GM12878 (cell line): Measurements from ENCODE around the gene ZNF445. TPM values are rescaled to one million over a fixed set of nuclear protein-coding genes. Genes with fewer than 3 reads are reported as not detected.

Source experiments
- ATAC-seq: fragments of 200-7000 bp; cut with Tn5 transposase; 3 replicates; pipeline ENCODE4 v1.9.1; 2020; ENCODE audit warnings: mild to moderate bottlenecking, moderate library complexity
- BruUV-seq: library from RNA; stranded (reverse); fragments of 400-500 nt; replicated peaks from 2 replicates; lab custom pipeline; 2021; lab: Mats Ljungman, UMichigan
- CTCF ChIA-PET: fragments of 300-600 bp; sonication (Branson Sonifier 250); formaldehyde crosslinking; extraction: SDS; loops from one replicate; lab custom pipeline; 2021; ENCODE audit warnings: inconsistent platforms; lab: Yijun Ruan, JAX
- POLR2A ChIA-PET: fragments of 350-600 bp; formaldehyde crosslinking; extraction: SDS; loops from one replicate; lab custom pipeline; 2021; ENCODE audit warnings: inconsistent platforms; lab: Charles Lee
- RAD21 ChIA-PET: fragments of 300-600 bp; sonication (Branson Sonifier 250); formaldehyde crosslinking; loops from one replicate; lab custom pipeline; 2023; ENCODE audit warnings: antibody characterized with exemption; ENCODE audit not compliant: unreplicated experiment; lab: Charles Lee
- SMC1A ChIA-PET: fragments of 300-600 bp; sonication (Branson Sonifier 250); formaldehyde crosslinking; loops from one replicate; lab custom pipeline; 2023; ENCODE audit not compliant: unreplicated experiment, uncharacterized antibody; lab: Charles Lee
- DNase-seq: peaks from one replicate; pipeline ENCODE4 v3.0.0-alpha.2; 2011; ENCODE audit warnings: low read depth, low spot score
- FAIRE-seq: peaks from 3 replicates; lab custom pipeline; 2011; peaks lifted over from hg19 to GRCh38; lab: Jason Lieb, UNC
- H2AFZ ChIP-seq: 2 replicates; pipeline ENCODE4 v1.6.0; 2011; ENCODE audit warnings: low read depth, low read length, control low read depth; ENCODE audit not compliant: control insufficient read depth
- H3K27ac ChIP-seq: 2 replicates; pipeline ENCODE4 v1.5.1; 2011; ENCODE audit warnings: control low read depth; ENCODE audit not compliant: control insufficient read depth, insufficient read depth
- H3K27me3 ChIP-seq, 2 experiments: replicated peaks in 1 of 2; 2 replicates each; pipeline versions ENCODE4 v1.6.0 to v1.6.1; 2011; ENCODE audit warnings: low read length in 1 of 2; ENCODE audit not compliant: control insufficient read depth in 2 of 2, insufficient read depth in 2 of 2
- H3K36me3 ChIP-seq, 2 experiments: 2 replicates each; pipeline ENCODE4 v1.5.1; 2011; ENCODE audit warnings: low read length in 1 of 2; ENCODE audit not compliant: control insufficient read depth in 2 of 2, insufficient read depth in 2 of 2
- H3K4me1 ChIP-seq: 2 replicates; pipeline ENCODE4 v1.6.1; 2011; ENCODE audit warnings: mild to moderate bottlenecking, low read length, moderate library complexity, mixed read lengths; ENCODE audit not compliant: control insufficient read depth, insufficient read depth
- H3K4me2 ChIP-seq: 2 replicates; pipeline ENCODE4 v1.6.0; 2011; ENCODE audit warnings: control low read depth; ENCODE audit not compliant: control insufficient read depth, insufficient read depth
- H3K4me3 ChIP-seq: fragments of 200-600 bp; sonication (generic); 2 replicates; pipeline ENCODE4 v1.5.1; 2016
- H3K79me2 ChIP-seq: 2 replicates; pipeline ENCODE4 v1.6.0; 2011; ENCODE audit warnings: low read length; ENCODE audit not compliant: control insufficient read depth, insufficient read depth
- H3K9ac ChIP-seq: 2 replicates; pipeline ENCODE4 v1.8.0; 2011; ENCODE audit warnings: low read length, control low read depth, mixed read lengths; ENCODE audit not compliant: control insufficient read depth, insufficient read depth
- H3K9me3 ChIP-seq: replicated peaks from 3 replicates; pipeline ENCODE4 v1.5.1; 2011; ENCODE audit warnings: mild to moderate bottlenecking, low read length; ENCODE audit not compliant: control insufficient read depth, insufficient read depth
- H4K20me1 ChIP-seq: 2 replicates; pipeline ENCODE4 v1.6.0; 2011; ENCODE audit not compliant: control insufficient read depth, insufficient read depth
- CEBPB ChIP-seq, 2 experiments: fragments of 150-350 bp in 1 of 2; IDR thresholded peaks; 2 replicates each; pipeline ENCODE4 v1.6.1; 2012 to 2014; ENCODE audit warnings: low read depth in 2 of 2, low read length in 2 of 2, borderline replicate concordance in 1 of 2, inconsistent platforms in 1 of 2
- CHD1 ChIP-seq: IDR thresholded peaks from 2 replicates; pipeline ENCODE4 v1.6.1; 2012; ENCODE audit warnings: low read depth, low read length, improper control_type of control experiment
- EGR1 ChIP-seq, 2 experiments: IDR thresholded peaks; 1 replicate in 1 of 2; 2 replicates in 1 of 2; pipeline ENCODE4 v1.6.1; 2011 to 2012; ENCODE audit warnings: low read depth in 2 of 2, low read length in 2 of 2, borderline replicate concordance in 1 of 2, mild to moderate bottlenecking in 1 of 2, moderate library complexity in 1 of 2
- FOXK2 ChIP-seq: fragments of 450-650 bp; IDR thresholded peaks from 2 replicates; pipeline ENCODE4 v1.6.1; 2017; ENCODE audit warnings: mild to moderate bottlenecking, moderate library complexity
- IRF4 ChIP-seq: IDR thresholded peaks from 2 replicates; pipeline ENCODE4 v1.6.1; 2011; ENCODE audit warnings: low read depth, low read length
- LARP7 ChIP-seq: fragments of 450-650 bp; IDR thresholded peaks from 2 replicates; pipeline ENCODE4 v1.6.1; 2017; ENCODE audit warnings: mild to moderate bottlenecking
- MTA3 ChIP-seq: IDR thresholded peaks from 2 replicates; pipeline ENCODE4 v1.6.1; 2012; ENCODE audit warnings: low read length, inconsistent platforms, borderline replicate concordance
- MYB ChIP-seq: fragments of 150-350 bp; IDR thresholded peaks from 2 replicates; pipeline ENCODE4 v1.6.1; 2014; ENCODE audit warnings: mild to moderate bottlenecking, low read depth, low read length, borderline replicate concordance
- PML ChIP-seq: IDR thresholded peaks from 2 replicates; pipeline ENCODE4 v1.6.1; 2012; ENCODE audit warnings: low read length, inconsistent platforms
- SMAD5 ChIP-seq: IDR thresholded peaks from 2 replicates; pipeline ENCODE4 v1.6.1; 2016; ENCODE audit warnings: antibody characterized with exemption, low read depth
- STAT1 ChIP-seq: fragments of 450-650 bp; conservative IDR thresholded peaks from 2 replicates; pipeline ENCODE4 v1.6.1; 2014; ENCODE audit warnings: antibody characterized with exemption, mild to moderate bottlenecking
- WGBS: methylation state at CpG from one replicate; pipeline ENCODE4 v1.1.6; 2016; ENCODE audit warnings: low lambda C conversion rate; ENCODE audit not compliant: insufficient replicate concordance, insufficient coverage; ENCODE audit errors: missing lambda C conversion rate; 5-methylcytosine and 5-hydroxymethylcytosine counted together
- in situ Hi-C: fragments of 300-500 bp; cut with MboI; formaldehyde crosslinking; loops from 9 replicates; pipeline ENCODE4 v1.14.3; 2018; ENCODE audit warnings: mixed read lengths
- intact Hi-C: fragments of 100-400 bp; cut with micrococcal nuclease; formaldehyde crosslinking; loops from one replicate; pipeline ENCODE4 v1.14.2; 2022; ENCODE audit not compliant: unreplicated experiment
- polyA plus RNA-seq, 11 experiments: library from polyadenylated mRNA; depleted of rRNA in 4 of 11; unstranded in 6 of 11; stranded (reverse) in 5 of 11; fragments of >200 nt; fragmentation: Nextera tagmentation in 4 of 11; fragmentation: Illumina TruSeq in 1 of 11; extraction: Ambion mirVana in 4 of 11; extraction: Trizol in 1 of 11; gene quantifications; 1 replicate in 1 of 11; 2 replicates in 10 of 11; pipeline versions ENCODE4 v1.2.1 to v1.2.3, GENCODE V29; 2011 to 2016; ENCODE audit warnings: inconsistent platforms in 2 of 11, missing spikeins in 2 of 11, low read depth in 1 of 11
- total RNA-seq, 4 experiments: library from RNA; depleted of rRNA in 3 of 4; stranded (reverse); fragments of >200 nt in 3 of 4; fragmentation: Illumina TruSeq in 1 of 4; extraction: Trizol in 1 of 4; gene quantifications; 2 replicates each; pipeline versions ENCODE4 v1.2.1 to v1.2.3, GENCODE V29; 2013 to 2021
- TF ChIP-seq, protein P1 (sequence below): fragments of 450-650 bp; IDR thresholded peaks from 2 replicates; pipeline ENCODE4 v1.6.1; 2017; ENCODE audit warnings: borderline replicate concordance
- TF ChIP-seq, protein P2 (sequence below): fragments of 450-650 bp; conservative IDR thresholded peaks from 2 replicates; pipeline ENCODE4 v1.6.1; 2017; ENCODE audit warnings: mild to moderate bottlenecking, moderate library complexity

Gene ZNF445
- total and polyA plus RNA-seq, 10 of the 15 experiments (the other 5 are each of a cell fraction or from before 2014, with no cell fraction given): 0.80 to 14.4 (median 5.6) TPM

DNA sequence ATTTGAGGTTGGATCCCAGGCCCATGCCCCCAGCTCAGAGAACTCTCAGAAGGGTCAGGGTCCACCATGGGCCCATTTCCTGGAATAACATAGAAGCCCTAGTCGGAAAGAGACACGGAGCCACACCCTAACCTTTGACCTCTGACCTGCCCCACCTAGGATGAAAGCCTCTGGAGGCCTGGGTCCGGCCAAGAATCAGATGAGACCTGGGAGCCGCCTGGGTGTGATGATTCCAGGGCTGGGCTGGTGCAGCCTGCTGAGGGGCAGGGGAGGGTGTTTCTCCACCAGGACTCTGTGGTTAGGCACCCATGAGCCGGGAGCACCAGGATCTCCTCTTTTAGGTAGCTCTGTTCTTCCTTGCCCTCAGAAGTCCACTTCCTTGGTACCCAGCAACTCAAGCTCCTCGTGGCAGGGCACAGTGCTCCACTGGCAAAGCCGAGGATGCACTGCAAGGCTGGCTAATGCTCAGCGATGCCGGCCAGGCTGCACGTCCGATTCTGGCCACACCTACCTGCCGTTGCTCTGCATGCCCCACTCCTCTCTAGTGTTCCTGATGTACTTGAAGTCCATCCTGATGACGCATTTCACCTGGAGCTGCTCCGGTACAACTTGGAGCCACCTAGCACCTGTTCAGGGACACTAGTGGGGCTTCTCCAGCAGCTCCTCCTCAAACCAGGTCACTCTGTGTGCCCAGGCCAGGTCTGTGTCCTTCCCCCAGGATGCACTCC is 57.4 kb downstream of the ZNF445 start:
- no peak for TF ChIP-seq STAT1
- TF ChIP-seq SMAD5: no peak
- no peak for TF ChIP-seq IRF4
- TF ChIP-seq EGR1 (IDR thresholded peaks at IDR 0.05; ENCODE audit: borderline replicate concordance in 1 of 2, low read depth in 2 of 2, low read length in 2 of 2): no peak
- no peak for TF ChIP-seq MYB
- TF ChIP-seq CEBPB (IDR thresholded peaks at IDR 0.05; ENCODE audit: borderline replicate concordance in 1 of 2, low read depth in 2 of 2, low read length in 2 of 2): no peak
- TF ChIP-seq PML: no peak
- TF ChIP-seq CHD1: no peak
- TF ChIP-seq FOXK2: no peak
- no peak for TF ChIP-seq MTA3
- TF ChIP-seq, protein P1, sequence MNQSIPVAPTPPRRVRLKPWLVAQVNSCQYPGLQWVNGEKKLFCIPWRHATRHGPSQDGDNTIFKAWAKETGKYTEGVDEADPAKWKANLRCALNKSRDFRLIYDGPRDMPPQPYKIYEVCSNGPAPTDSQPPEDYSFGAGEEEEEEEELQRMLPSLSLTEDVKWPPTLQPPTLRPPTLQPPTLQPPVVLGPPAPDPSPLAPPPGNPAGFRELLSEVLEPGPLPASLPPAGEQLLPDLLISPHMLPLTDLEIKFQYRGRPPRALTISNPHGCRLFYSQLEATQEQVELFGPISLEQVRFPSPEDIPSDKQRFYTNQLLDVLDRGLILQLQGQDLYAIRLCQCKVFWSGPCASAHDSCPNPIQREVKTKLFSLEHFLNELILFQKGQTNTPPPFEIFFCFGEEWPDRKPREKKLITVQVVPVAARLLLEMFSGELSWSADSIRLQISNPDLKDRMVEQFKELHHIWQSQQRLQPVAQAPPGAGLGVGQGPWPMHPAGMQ: no peak
- TF ChIP-seq, protein P2, sequence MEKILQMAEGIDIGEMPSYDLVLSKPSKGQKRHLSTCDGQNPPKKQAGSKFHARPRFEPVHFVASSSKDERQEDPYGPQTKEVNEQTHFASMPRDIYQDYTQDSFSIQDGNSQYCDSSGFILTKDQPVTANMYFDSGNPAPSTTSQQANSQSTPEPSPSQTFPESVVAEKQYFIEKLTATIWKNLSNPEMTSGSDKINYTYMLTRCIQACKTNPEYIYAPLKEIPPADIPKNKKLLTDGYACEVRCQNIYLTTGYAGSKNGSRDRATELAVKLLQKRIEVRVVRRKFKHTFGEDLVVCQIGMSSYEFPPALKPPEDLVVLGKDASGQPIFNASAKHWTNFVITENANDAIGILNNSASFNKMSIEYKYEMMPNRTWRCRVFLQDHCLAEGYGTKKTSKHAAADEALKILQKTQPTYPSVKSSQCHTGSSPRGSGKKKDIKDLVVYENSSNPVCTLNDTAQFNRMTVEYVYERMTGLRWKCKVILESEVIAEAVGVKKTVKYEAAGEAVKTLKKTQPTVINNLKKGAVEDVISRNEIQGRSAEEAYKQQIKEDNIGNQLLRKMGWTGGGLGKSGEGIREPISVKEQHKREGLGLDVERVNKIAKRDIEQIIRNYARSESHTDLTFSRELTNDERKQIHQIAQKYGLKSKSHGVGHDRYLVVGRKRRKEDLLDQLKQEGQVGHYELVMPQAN: no peak
- no peak for TF ChIP-seq LARP7
- RAD21 ChIA-PET: no interaction called here
- BruUV-seq: no TSS peak
- CTCF ChIA-PET: no interaction called here
- Histone ChIP-seq H3K4me3 (no peak overlapping the region), H3K79me2 (no peaks in the 10 kb centered on the region), H4K20me1 (no peaks in the 10 kb centered on the region), H3K27me3 (no peaks in the 10 kb centered on the region), H3K36me3 (no peaks in the 10 kb centered on the region), H3K4me2 (no peak overlapping the region), H3K4me1 (no peaks in the 10 kb centered on the region), H3K27ac (no peak overlapping the region), H2AFZ (no peak overlapping the region), H3K9me3 (no peaks in the 10 kb centered on the region), H3K9ac (no peak overlapping the region)
- DNase-seq (no peak), ATAC-seq (no peak), FAIRE-seq (no peak)
- intact Hi-C loops (no loop called here), in situ Hi-C loops (no loop called here)
- WGBS: 73% methylated on average over 14 of the region's 14 CpGs
- SMC1A ChIA-PET: no interaction called here
- POLR2A ChIA-PET: no interaction called here
